Measurements from ENCODE around the gene UNC13A.

- TF ChIP-seq SIN3A (IDR thresholded peaks at IDR 0.05; ENCODE audit: borderline replicate concordance, insufficient read depth, low read length), result no peak
- peak; percentile 25; the same call in 1 of the 2 replicates for TF ChIP-seq POLR2AphosphoS5 (IDR thresholded peaks at IDR 0.05; ENCODE audit: low read depth, low read length)
Observed at GRCh38 chr19:17726964-17727773, 39.0 kb upstream of the UNC13A start.

All from PFSK-1 (cell line).